Adrenal gland (tissue), 12 donors: ENCODE measurements around the gene PSD2. TPM values are rescaled to one million over a fixed set of nuclear protein-coding genes. Genes with fewer than 3 reads are reported as not detected.

Source experiments
- DNase-seq, 7 donors: peaks; one replicate each; pipeline ENCODE4 v3.0.0-alpha.2; 2019 to 2020
- H3K27ac ChIP-seq, 5 donors: fragments of 200-600 bp; sonication (generic) in 4 of 5; 1 replicate in 3 of 5; 2 replicates in 2 of 5; pipeline versions ENCODE4 v1.5.1 to v1.8.0; 2016 to 2020; ENCODE audit warnings: mild to moderate bottlenecking in 1 of 5
- H3K27me3 ChIP-seq: fragments of 200-600 bp; 2 replicates; pipeline ENCODE4 v1.8.0; 2021
- H3K36me3 ChIP-seq, 2 donors: fragments of 200-600 bp; replicated peaks in 1 of 2; 1 replicate in 1 of 2; 2 replicates in 1 of 2; pipeline versions ENCODE4 v1.5.1 to v1.8.0; 2018 to 2022
- H3K4me1 ChIP-seq, 2 donors: fragments of 200-600 bp; replicated peaks in 1 of 2; 1 replicate in 1 of 2; 2 replicates in 1 of 2; pipeline versions ENCODE4 v1.5.1 to v1.8.0; 2018 to 2021
- H3K4me3 ChIP-seq, 4 donors: fragments of 200-600 bp; sonication (generic) in 3 of 4; one replicate each; pipeline ENCODE4 v1.5.1; 2016 to 2018
- H3K9me3 ChIP-seq, 3 donors: fragments of 200-600 bp; sonication (generic) in 1 of 3; replicated peaks in 1 of 3; 1 replicate in 2 of 3; 2 replicates in 1 of 3; pipeline versions ENCODE4 v1.5.1 to v1.8.0; 2016 to 2021
- POLR2A ChIP-seq, 2 donors: fragments of 450-650 bp; IDR thresholded peaks; one replicate each; pipeline ENCODE4 v1.6.1; 2017; ENCODE audit warnings: antibody characterized with exemption in 2 of 2, mild to moderate bottlenecking in 2 of 2, moderate library complexity in 1 of 2
- WGBS, 4 donors: extraction: QIAGEN DNeasy Blood & Tissue Kit in 2 of 4; methylation state at CpG; one replicate each; pipeline versions ENCODE4 v1.1.5 to v1.1.7; 2013 to 2017; 5-methylcytosine and 5-hydroxymethylcytosine counted together
- intact Hi-C, 2 donors: fragments of 100-400 bp; cut with DNase I; formaldehyde crosslinking; loops; one replicate each; pipeline versions ENCODE4 v1.14.1 to v1.15.0; 2022 to 2023
- polyA plus RNA-seq, 3 donors: library from polyadenylated mRNA; stranded (reverse); fragments of 200-250 nt in 2 of 3; fragments of 350-450 nt in 1 of 3; fragmentation: Illumina TruSeq in 1 of 3; extraction: RNeasy Lipid Tissue Mini Kit (QIAGEN cat#74804) in 1 of 3; gene quantifications; one replicate each; pipeline ENCODE4 v1.2.3, GENCODE V29; 2013 to 2014
- total RNA-seq, 9 donors: library from RNA; depleted of rRNA in 4 of 9; stranded (reverse); fragments of >200 nt in 4 of 9; fragments of 120-200 nt in 1 of 9; fragmentation: NEBNext Ultra II Directional in 1 of 9; extraction: Animal tissue kit (Norgen Biotek cat#: 25700) in 1 of 9; gene quantifications; one replicate each; pipeline versions ENCODE4 v1.1.0 to v1.2.4, GENCODE V29; 2013 to 2023
- TF ChIP-seq, protein P1 (sequence below), 6 experiments: fragments of 450-650 bp in 4 of 6; fragments of 200-600 bp in 2 of 6; sonication (generic) in 1 of 6; IDR thresholded peaks; 1 replicate in 5 of 6; 2 replicates in 1 of 6; pipeline versions ENCODE4 v1.5.1 to v1.8.0; 2016 to 2021; ENCODE audit warnings: antibody characterized with exemption in 6 of 6, mild to moderate bottlenecking in 2 of 6, moderate library complexity in 1 of 6
- donor health status: healthy with polysubstance abuse.
- donor health status: Bipolar disorder and iron deficiency.
- donor health status: DM: yes; HTN: yes; CAD: no.
- donor health status: DM: no; HTN: no; CAD: no.
- donor health status: DM: no; HTN: no; CAD: no.
- donor health status: DM: yes; HTN: yes; CAD: no.

The PSD2 gene
- total and polyA plus RNA-seq, 12 donors, result 0.11 to 0.46 (median 0.24) TPM; not detected in 5

- TF ChIP-seq POLR2A (IDR thresholded peaks at IDR 0.05), result no peak
- TF ChIP-seq, protein P1, sequence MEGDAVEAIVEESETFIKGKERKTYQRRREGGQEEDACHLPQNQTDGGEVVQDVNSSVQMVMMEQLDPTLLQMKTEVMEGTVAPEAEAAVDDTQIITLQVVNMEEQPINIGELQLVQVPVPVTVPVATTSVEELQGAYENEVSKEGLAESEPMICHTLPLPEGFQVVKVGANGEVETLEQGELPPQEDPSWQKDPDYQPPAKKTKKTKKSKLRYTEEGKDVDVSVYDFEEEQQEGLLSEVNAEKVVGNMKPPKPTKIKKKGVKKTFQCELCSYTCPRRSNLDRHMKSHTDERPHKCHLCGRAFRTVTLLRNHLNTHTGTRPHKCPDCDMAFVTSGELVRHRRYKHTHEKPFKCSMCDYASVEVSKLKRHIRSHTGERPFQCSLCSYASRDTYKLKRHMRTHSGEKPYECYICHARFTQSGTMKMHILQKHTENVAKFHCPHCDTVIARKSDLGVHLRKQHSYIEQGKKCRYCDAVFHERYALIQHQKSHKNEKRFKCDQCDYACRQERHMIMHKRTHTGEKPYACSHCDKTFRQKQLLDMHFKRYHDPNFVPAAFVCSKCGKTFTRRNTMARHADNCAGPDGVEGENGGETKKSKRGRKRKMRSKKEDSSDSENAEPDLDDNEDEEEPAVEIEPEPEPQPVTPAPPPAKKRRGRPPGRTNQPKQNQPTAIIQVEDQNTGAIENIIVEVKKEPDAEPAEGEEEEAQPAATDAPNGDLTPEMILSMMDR (IDR thresholded peaks at IDR 0.05), result no peak
- no peak overlapping the region for H3K27ac ChIP-seq
- DNase-seq, result no peak
- peaks cover 6 to 11% of the 10 kb centered on the region in 2 donors for H3K4me1 ChIP-seq
- 88 to 100% (median 93%) methylated on average over 1 to 2 of the region's 2 CpGs for WGBS, 4 donors
- H3K9me3 ChIP-seq, result no peaks in the 10 kb centered on the region
- intact Hi-C loops, result no loop called here
- H3K4me3 ChIP-seq, result no peak overlapping the region
- H3K27me3 ChIP-seq, result no peaks in the 10 kb centered on the region
- H3K36me3 ChIP-seq, result no peaks in the 10 kb centered on the region
These were observed 63.4 kb downstream of the PSD2 start for GRCh38 chr5:139859013-139859412.

- no peaks in the 10 kb centered on the region for H3K27me3 ChIP-seq
- H3K4me1 ChIP-seq, result peaks cover 6 to 12% of the 10 kb centered on the region in 2 donors
- H3K36me3 ChIP-seq, result no peaks in the 10 kb centered on the region
- WGBS, 4 donors, result 87 to 91% (median 90%) methylated on average over 11 to 15 of the region's 15 CpGs
- no peak overlapping the region for H3K4me3 ChIP-seq
- no peak for TF ChIP-seq POLR2A (IDR thresholded peaks at IDR 0.05)
- TF ChIP-seq, protein P1 (IDR thresholded peaks at IDR 0.05), result no peak
- H3K9me3 ChIP-seq, result no peaks in the 10 kb centered on the region
- DNase-seq, result no peak
- intact Hi-C loops, result loop anchor here (5.0 kb wide), 1 partner anchor 74 kb away; no protein-coding TSS in a partner anchor
- no peak overlapping the region for H3K27ac ChIP-seq
These were observed 65.6 kb downstream of the PSD2 start for GRCh38 chr5:139861021-139861888.

GRCh38 chr5:139861889-139862207, 66.2 kb downstream of the PSD2 start:
- intact Hi-C loops, result loop anchor here (5.0 kb wide), 1 partner anchor 75 kb away; no protein-coding TSS in a partner anchor
- DNase-seq, result no peak
- no peaks in the 10 kb centered on the region for H3K9me3 ChIP-seq
- H3K27me3 ChIP-seq, result no peaks in the 10 kb centered on the region
- no peak overlapping the region for H3K4me3 ChIP-seq
- TF ChIP-seq, protein P1 (IDR thresholded peaks at IDR 0.05), result no peak
- no peak for TF ChIP-seq POLR2A (IDR thresholded peaks at IDR 0.05)
- no peaks in the 10 kb centered on the region for H3K36me3 ChIP-seq
- 83 to 100% (median 91%) methylated on average over 3 to 4 of the region's 4 CpGs for WGBS, 4 donors
- H3K4me1 ChIP-seq, result peaks cover 6 to 12% of the 10 kb centered on the region in 2 donors
- H3K27ac ChIP-seq, result no peak overlapping the region

DNA sequence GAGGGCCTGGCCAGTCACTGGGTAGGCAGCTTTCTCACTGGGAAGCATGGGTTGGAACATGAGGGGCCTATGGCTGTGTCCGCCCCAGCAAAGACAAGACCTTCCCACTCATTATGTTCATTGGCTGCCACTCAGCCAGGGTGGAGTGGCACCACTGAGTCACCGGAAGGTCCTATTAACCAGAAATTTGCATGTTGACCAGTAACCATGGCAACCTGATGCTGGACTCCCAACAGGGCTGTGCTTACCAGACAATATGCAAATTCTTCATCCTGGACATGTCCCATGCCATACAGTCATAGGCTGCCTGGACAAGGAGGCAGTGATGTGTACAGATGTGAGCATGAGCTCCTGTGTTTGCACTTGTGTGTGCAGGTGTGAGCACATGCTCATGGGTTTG, 66.7 kb downstream of the PSD2 start:
- Histone ChIP-seq H3K27ac (no peak overlapping the region), H3K9me3 (no peaks in the 10 kb centered on the region), H3K4me1 (peaks cover 6 to 12% of the 10 kb centered on the region in 2 donors), H3K4me3 (no peak overlapping the region), H3K36me3 (no peaks in the 10 kb centered on the region), H3K27me3 (no peaks in the 10 kb centered on the region)
- 93 to 100% (median 99%) methylated on average over 1 to 2 of the region's 2 CpGs for WGBS, 4 donors
- no peak for DNase-seq
- TF ChIP-seq, protein P1 (IDR thresholded peaks at IDR 0.05), result no peak
- TF ChIP-seq POLR2A (IDR thresholded peaks at IDR 0.05), result no peak
- intact Hi-C loops, result loop anchor here (5.0 kb wide), 1 partner anchor 75 kb away; no protein-coding TSS in a partner anchor
